ENCODE data around the gene PKLR. TPM values are rescaled to one million over a fixed set of nuclear protein-coding genes. Genes with fewer than 3 reads are reported as not detected.
A peak's percentile ranks its signal among the peaks of the same experiment; 100 is the strongest.

PKLR gene
- total and polyA plus RNA-seq, 2 of the 8 experiments (the other 6 are each of a cell fraction or from before 2014, with no cell fraction given), result 2.3 to 7.5 TPM

- FAIRE-seq (no peak), DNase-seq (ENCODE audit: low read depth in 1 of 2, low spot score in 2 of 2) (no peak)
- 83% methylated on average over 7 of the region's 7 CpGs; no CpG with 5 or more reads in 1 of the 2 experiments for WGBS, 2 experiments (ENCODE audit: extremely low coverage in 1 of 2, insufficient coverage in 1 of 2, insufficient read length in 1 of 2, insufficient replicate concordance in 2 of 2, low coverage in 1 of 2, low lambda C conversion rate in 2 of 2, missing lambda C conversion rate in 1 of 2)
- no peak overlapping the region for H4K8ac ChIP-seq (ENCODE audit: extremely low read depth, insufficient read depth, low read length)
- H3K79me1 ChIP-seq (ENCODE audit: low read depth, low read length), result no peaks in the 10 kb centered on the region
- no peak overlapping the region for H2BK5ac ChIP-seq (ENCODE audit: low read depth, low read length)
- no peak overlapping the region for H3K9ac ChIP-seq (replicated peaks in 1 of 4; ENCODE audit: extremely low read depth in 1 of 4, low read depth in 3 of 4, low read length in 3 of 4)
- H3K79me2 ChIP-seq (ENCODE audit: control insufficient read depth in 1 of 2, insufficient read depth in 2 of 2, low read length in 2 of 2), result no peaks in the 10 kb centered on the region
- peak overlapping the region; percentile 29; the same call in 1 of the 2 replicates for H2BK12ac ChIP-seq (ENCODE audit: low read depth, low read length)
- H3K27me3 ChIP-seq (replicated peaks in 1 of 4; ENCODE audit: control insufficient read depth in 3 of 4, extremely low read depth in 1 of 4, insufficient read depth in 3 of 4, low read length in 3 of 4), result peaks cover 0 to 23% (median 14%) of the 10 kb centered on the region in 4 experiments; a peak in 5 of 7 replicates
- H4K5ac ChIP-seq (ENCODE audit: insufficient read length, low read depth, low read length), result no peak overlapping the region
- peaks cover 3 to 23% (median 10%) of the 10 kb centered on the region in 4 experiments; a peak in 6 of 7 replicates for H3K4me1 ChIP-seq (replicated peaks in 1 of 4; ENCODE audit: control insufficient read depth in 3 of 4, insufficient read depth in 4 of 4, low read length in 3 of 4)
- H2BK15ac ChIP-seq (ENCODE audit: low read length), result 0 out of 2 replicates have a peak overlapping the region, but pooled peaks have one; percentile 55
- POLR2A ChIA-PET (ENCODE audit: partially characterized antibody), result interaction anchor here (1.2 to 1.9 kb wide), 4 partner anchors 11 to 25 kb away, joined by 3 to 6 read pairs (median 4); partner anchors contain the start of gene FDPS
- no peak overlapping the region for H3K4ac ChIP-seq (replicated peaks; ENCODE audit: insufficient read length, low read depth, low read length)
- no peak overlapping the region for H4K91ac ChIP-seq (replicated peaks; ENCODE audit: insufficient read length, low read length)
- H2AK5ac ChIP-seq (ENCODE audit: low read depth, low read length), result no peak overlapping the region
- no peaks in the 10 kb centered on the region for H4K20me1 ChIP-seq (replicated peaks in 1 of 2; ENCODE audit: control insufficient read depth in 1 of 2, insufficient read depth in 2 of 2, low read length in 2 of 2)
- H3K56ac ChIP-seq (replicated peaks; ENCODE audit: insufficient read length, low read depth, low read length), result no peak overlapping the region
- H3K27ac ChIP-seq (ENCODE audit: low read depth, low read length), result no peak overlapping the region
- no peak overlapping the region for H2BK20ac ChIP-seq (ENCODE audit: low read length)
- H2BK120ac ChIP-seq (replicated peaks; ENCODE audit: low read depth, low read length), result no peak overlapping the region
- no peak overlapping the region for H3K14ac ChIP-seq (ENCODE audit: insufficient read length)
- no peak overlapping the region; a peak in 1 of 4 replicates for H3K4me2 ChIP-seq (ENCODE audit: insufficient read depth in 1 of 2, low read depth in 2 of 2, low read length in 2 of 2)
- no peak overlapping the region for H3K23ac ChIP-seq (ENCODE audit: insufficient read length)
- no peak overlapping the region; the same call in 1 of the 2 replicates for H3K18ac ChIP-seq (ENCODE audit: extremely low read depth, low read length)
- H3K4me3 ChIP-seq (ENCODE audit: extremely low read depth in 1 of 4, insufficient read depth in 2 of 4, low read depth in 3 of 4, low read length in 4 of 4), result no peak overlapping the region
- H3K36me3 ChIP-seq (ENCODE audit: control insufficient read depth in 2 of 4, insufficient read depth in 4 of 4, low read length in 3 of 4), result no peaks in the 10 kb centered on the region
- no peak overlapping the region for H2AFZ ChIP-seq (ENCODE audit: low read length)
- peaks cover 5% of the 10 kb centered on the region; the same call in 1 of the 2 replicates for H3K23me2 ChIP-seq (ENCODE audit: low read depth, low read length)
- CTCF ChIA-PET (ENCODE audit: partially characterized antibody), result interaction anchor here (0.7 to 5.3 kb wide), 7 partner anchors 9 to 47 kb away, joined by 3 to 29 read pairs (median 4); partner anchors contain the start of genes FDPS and SCAMP3
- no peaks in the 10 kb centered on the region for H3K9me3 ChIP-seq (ENCODE audit: insufficient read depth in 2 of 2, low read depth in 1 of 2, low read length in 1 of 2)
- TF ChIP-seq ZNF274 (IDR thresholded peaks at IDR 0.05; ENCODE audit: borderline replicate concordance, extremely low read depth, low read length) (no peak), EZH2 (IDR thresholded peaks at IDR 0.05; ENCODE audit: low read depth, low read length, severe bottlenecking) (no peak), TBP (IDR thresholded peaks at IDR 0.05; ENCODE audit: low read depth, low read length) (no peak), FOSL1 (IDR thresholded peaks at IDR 0.05; ENCODE audit: insufficient read depth, low read depth, low read length) (no peak), EGR1 (IDR thresholded peaks at IDR 0.05; ENCODE audit: borderline replicate concordance, low read depth, low read length) (no peak), GTF2F1 (IDR thresholded peaks at IDR 0.05; ENCODE audit: borderline replicate concordance, low read depth, low read length) (no peak), HDAC6 (IDR thresholded peaks at IDR 0.05; ENCODE audit: low read depth, low read length) (no peak), SP1 (IDR thresholded peaks at IDR 0.05; ENCODE audit: low read depth, low read length) (no peak), RXRA (IDR thresholded peaks at IDR 0.05; ENCODE audit: insufficient read depth, low read depth, low read length) (no peak), EP300 (IDR thresholded peaks at IDR 0.05; ENCODE audit: borderline replicate concordance in 1 of 2, low read depth in 2 of 2, low read length in 2 of 2) (no peak), TEAD4 (IDR thresholded peaks at IDR 0.05; ENCODE audit: low read depth, low read length) (no peak), POLR2AphosphoS5 (IDR thresholded peaks at IDR 0.05; ENCODE audit: low read depth, low read length) (no peak), GABPA (IDR thresholded peaks at IDR 0.05; ENCODE audit: borderline replicate concordance, insufficient read depth, low read length) (no peak), SAP30 (IDR thresholded peaks at IDR 0.05; ENCODE audit: insufficient read depth, insufficient replicate concordance, low read length) (no peak)
Observed at GRCh38 chr1:155297384-155297783, 3.9 kb downstream of the PKLR start.

Data from H1 (cell line).